NCI-H187 treated with DMSO at 0.1 percent for 48 hours (cell line): ENCODE measurements around the gene DOCK3.
A peak's percentile ranks its signal among the peaks of the same experiment; 100 is the strongest.
"Not testable (repeated sequence)": the region's sequence is repeated elsewhere in the genome, so short reads cannot be mapped to it uniquely, and the experiment has no call there.

Source experiments
- DNase-seq: peaks from one replicate; lab custom pipeline; 2025; lab: John Stamatoyannopoulos, UW

The DOCK3 gene

DNA sequence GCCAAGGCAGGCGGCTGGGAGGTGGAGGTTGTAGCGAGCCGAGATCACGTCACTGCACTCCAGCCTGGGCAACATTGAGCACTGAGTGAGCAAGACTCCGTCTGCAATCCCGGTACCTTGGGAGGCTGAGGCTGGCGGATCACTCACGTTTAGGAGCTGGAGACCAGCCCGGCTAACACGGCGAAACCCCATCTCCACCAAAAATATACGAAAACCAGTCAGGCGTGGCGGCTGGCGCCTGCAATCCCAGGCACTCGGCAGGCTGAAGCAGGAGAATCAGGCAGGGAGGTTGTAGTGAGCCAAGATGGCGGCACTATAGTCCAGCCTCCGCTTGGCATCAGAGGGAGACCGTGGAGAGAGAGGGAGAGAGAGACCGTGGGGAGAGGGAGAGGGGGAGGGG, 129.6 kb downstream of the DOCK3 start:
- not testable (repeated sequence) for DNase-seq

DNA sequence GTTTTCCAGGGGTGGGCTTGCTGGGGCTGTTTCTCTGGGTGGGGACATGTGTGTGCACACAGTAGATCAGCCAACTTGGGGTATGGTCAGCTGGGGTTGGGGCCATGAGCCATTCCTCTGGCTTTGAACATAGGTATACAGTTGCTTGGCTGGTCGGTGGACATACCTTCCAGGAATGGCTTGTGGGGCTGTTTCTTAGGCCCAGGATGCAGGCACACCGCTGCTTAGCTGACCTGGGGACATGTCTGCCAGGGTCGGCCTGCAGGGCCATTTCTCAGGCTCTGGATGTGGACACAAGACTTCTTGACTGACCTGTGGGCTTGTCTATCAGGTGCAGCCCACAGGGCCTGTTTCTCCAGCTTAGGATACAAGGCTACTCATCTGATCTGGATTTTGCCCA, 130.6 kb downstream of the DOCK3 start:
- no peak for DNase-seq

DNA sequence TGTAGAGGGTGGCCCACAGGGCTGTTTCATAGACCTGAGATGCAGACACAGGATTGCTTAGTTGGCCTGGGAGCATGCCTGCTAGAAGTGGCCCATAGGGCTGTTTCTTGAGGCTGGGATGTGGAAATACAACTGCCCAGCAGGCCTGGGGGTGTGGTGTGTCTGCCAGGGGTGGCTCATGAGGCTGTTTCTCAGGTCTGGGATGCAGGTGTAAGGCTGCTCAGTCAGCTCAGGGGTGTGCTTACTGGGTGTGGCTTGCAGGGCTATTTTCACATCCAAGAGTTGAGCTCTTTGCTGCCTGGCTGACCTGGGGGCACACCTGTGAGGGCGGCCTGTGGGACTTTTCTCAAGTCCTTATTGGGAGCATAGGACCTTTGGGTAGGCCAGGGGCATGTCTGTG, 131.3 kb downstream of the DOCK3 start:
- DNase-seq = no peak

DNA sequence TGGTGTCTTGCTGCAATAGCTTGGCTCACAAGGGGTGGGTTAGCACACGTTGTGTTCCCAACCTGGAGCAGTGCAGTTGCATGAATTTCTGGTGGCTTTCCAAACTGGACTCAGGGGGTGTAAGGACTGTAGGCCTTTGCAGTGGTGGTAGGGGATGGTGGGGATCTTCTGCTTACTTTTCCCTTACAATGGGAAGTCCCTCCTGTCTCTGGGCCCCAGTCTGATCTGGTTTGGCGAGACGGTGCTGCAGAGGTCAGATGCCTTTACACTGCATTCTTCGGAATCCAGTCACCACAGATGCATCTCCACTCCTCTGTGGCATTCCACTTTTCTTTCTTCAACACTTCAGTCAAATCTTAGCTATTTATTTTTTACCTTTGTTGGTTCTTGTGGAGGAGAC, 132.1 kb downstream of the DOCK3 start:
- DNase-seq = no peak

DNA sequence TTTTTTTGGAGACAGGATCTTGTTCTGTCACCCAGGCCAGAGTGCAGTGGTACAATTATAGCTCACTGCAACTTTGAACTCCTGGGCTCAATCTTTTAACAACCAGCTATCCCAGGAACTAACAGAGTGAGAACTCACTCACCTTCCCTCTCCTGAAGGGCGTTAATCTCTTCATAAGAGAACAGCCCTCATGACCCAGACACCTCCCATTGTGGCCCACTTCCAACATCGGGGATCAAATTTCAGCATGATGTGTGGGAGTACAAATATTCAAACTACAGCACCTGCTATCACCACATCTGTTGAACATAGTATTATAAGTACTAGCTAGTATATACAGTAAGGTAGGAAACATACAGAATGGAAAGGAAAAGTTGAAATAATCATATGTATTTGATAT, 132.5 kb downstream of the DOCK3 start:
- DNase-seq = no peak

- DNase-seq = no peak
Measured at GRCh38 chr3:50811893-50812292, 137.2 kb downstream of the DOCK3 start.

- DNase-seq = no peak
Measured at GRCh38 chr3:50815844-50816243, 141.1 kb downstream of the DOCK3 start.

DNA sequence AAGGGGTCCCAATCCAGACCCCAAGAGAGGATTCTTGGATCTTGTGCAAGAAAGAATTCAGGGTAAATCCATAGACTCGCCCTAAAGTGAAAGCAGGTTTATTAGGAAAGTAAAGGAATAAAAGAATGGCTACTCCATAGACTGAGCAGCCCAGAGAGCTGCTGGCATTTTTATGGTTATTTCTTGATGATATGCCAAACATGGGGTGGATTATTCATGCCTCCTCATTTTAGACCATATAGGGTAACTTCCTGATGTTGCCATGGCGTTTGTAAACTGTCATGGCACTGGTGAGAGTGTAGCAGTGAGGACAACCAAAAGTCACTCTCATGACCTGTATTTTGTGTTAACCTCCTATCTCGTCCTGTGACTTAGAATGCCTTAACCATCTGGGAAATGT, 142.2 kb downstream of the DOCK3 start:
- no peak for DNase-seq

DNA sequence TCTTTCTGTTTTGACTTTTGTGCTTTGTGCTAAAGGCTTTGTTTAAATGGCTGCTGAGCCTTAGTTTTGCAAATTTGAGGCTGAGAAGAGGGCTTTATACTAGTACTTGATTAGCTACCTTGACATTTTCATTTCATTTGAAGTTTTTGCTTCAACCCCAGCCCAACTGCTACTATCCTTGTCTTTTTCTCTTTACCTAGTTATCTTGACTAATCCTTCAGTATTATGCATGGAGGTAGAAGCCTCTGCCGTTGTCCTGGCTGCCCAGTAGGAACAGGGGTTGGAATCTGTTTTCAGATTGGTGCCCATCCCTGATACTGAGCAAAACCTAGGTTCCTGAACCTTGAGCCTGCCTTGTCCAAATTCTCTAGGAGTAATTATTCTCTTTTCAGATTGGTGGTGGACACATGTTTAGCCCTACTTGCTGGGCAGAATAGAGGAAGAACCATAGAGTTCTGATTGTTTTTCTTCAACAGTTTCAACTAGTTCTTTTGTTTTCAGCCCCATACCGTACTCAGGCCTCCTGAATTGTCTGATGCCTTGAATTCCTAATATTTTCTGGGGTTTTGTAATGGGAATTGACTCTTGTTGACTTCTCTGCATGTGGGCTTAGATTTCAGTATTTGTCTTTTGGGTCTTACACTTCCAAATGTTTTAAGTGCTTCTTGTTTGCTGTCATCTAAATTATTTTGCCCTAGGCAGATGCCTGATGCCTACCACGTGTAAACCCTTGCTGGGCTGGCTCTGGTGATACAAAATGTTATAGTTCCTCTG, 143.2 kb downstream of the DOCK3 start:
- no peak for DNase-seq

DNA sequence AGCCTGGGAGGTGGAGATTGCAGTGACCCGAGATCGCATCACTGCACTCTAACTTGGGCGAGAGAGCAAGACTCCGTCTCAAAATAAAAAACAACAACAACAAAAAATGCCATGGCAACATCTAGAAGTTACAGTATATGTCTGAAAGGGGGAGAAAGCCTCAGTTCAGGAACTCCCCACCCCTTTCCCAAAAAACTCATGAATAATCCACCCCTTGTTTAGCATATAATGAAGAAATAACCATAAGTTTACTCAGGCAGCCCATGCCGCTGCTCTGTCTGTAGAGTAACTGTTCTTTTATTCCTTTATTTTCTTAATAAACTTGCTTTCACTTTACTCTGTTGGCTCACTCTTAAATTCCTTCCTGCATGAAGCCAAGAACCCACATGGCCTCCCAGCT, 145.2 kb downstream of the DOCK3 start:
- no peak for DNase-seq

DNA sequence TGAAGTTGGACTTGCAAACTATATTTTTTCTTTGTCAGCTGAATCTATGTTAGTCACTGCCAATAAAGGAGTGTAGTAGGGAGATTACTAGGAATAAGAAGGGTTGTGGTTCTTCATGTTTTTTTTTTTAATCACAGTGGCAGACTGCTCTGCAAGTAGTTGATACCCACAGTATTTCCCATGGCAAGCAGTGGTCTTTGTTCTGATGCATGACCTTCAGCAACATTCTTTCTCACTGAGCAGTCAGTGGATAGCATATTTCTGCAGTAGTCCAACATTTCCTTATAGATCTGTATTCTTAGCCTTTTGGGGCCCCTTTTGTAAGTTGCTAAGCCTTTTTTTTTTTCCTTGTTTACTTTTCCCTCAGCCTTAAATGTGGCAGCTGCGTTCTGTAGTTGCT, 151.1 kb downstream of the DOCK3 start:
- no peak for DNase-seq

DNA sequence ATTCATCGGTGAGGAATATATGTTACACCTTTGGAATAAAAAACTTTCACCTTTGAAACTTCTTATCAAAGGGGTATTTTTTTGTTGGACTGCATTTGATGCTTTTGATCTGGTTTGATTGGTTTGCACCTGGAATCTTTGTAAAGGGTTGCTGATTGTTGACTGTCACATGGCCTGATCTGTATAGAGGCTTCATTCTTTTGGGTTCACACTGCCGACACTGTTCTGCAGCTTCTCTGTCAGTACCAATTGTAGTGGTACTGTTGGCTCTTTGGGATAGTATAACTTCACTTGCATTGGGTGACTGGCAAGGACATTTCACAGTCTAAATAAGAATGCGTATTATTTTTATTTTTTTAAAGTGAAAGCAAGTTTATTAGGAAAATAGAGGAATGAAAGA, 155.7 kb downstream of the DOCK3 start:
- DNase-seq = no peak

DNA sequence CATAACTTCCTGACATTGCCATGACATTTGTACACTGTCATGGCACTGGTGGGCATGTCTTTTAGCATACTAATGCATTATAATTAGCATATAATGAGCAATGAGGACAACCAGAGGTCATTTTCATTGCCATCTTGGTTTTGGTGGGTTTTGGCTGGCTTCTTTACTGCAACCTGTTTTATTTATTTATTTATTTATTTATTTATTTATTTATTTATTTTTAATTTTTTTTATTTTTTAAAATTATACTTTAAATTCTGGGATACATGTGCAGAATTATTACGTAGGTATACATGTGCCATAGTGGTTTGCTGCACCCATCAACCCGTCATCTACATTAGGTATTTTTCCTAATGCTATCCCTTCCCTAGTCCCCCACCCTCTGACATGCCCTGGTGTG, 156.3 kb downstream of the DOCK3 start:
- not testable (repeated sequence) for DNase-seq

GRCh38 chr3:50840983-50841489, 166.3 kb downstream of the DOCK3 start:
- DNase-seq = no peak

DNA sequence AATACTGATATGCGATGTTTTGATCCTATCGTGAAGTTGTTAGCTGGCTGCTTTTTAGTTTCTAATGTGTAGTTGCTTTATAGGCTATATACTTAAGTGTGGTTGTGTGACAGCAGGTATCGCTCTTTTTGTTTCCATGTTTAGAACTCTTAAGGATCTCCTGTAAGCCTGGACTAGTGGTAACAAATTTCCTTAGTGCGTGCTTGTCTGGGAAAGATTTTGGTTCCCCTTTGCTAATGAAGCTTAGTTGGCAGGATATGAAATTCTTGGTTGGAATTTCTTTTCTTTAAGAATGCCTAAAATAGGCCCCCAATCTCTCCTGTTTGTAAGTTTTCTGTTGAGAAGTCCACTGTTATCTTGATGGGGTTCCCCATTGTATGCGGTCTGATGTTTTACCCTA, 173.6 kb downstream of the DOCK3 start:
- no peak for DNase-seq

DNA sequence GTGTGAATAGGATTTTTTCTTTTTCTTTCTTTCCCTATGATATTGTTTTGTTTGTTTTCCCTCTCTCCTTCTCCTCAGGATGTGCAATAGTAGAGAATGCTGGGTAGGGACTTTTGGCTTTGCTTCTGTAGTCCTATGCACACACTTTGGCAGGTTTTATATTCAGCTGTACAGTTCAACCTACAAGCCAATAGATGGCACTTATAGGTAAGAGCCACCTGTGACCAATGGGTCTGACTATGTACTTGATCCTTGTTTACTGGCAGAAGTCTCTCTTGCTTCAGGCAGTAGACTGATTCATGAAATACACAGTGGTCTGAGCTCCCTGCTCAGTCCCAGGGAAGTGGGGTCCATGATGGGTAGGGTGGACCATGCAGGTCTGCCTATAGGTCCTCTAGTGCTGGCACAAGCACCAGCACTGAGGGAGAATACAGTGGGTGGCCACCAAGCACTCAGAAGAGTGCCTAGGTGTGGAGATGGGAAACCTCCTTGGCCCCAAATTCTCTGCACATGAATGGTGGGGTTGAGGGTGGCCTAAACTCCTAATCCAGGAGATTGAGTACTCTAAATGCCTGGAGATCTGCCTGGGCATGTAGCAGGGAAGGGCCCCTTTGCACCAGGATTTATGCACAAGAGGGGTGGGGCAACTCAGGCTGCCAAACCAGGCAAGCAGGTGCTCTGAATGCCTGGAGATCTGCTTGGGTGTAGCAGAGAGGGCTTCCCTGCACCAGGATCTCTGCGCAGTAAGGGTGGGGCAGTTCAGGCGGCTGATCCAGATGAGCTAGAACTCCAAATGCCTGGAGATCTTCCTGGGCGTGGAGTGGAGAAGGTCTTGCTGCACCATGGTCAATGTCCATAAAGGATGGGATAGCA, 176.1 kb downstream of the DOCK3 start:
- DNase-seq = no peak

- no peak for DNase-seq
Measured at GRCh38 chr3:50853936-50854335, 179.2 kb downstream of the DOCK3 start.

- DNase-seq = peak; percentile 23
Measured at GRCh38 chr3:50862221-50862620, 187.5 kb downstream of the DOCK3 start.

- no peak for DNase-seq
Measured at GRCh38 chr3:50873376-50874157, 198.8 kb downstream of the DOCK3 start.

- DNase-seq = not testable (repeated sequence)
Measured at GRCh38 chr3:50874876-50875275, 200.1 kb downstream of the DOCK3 start.

DNA sequence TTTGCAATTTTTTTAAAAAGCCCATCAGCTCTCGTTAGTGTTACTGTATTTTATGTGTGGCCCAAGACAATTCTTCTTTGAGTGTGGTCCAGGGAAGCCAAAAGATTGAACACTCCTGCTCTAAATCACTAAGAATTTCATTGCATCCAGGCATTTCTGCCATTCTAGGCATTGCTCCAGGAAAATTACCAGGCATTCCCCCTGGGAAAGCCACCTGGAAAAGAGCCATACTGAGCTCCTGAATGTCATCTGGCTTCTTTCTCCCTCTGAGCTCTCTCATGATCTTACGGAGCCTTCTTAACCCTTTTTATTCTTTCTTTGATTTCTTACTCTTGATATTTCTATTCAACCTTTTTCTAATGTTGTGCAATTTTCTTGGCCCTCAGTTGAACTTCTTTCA, 202.2 kb downstream of the DOCK3 start:
- DNase-seq = no peak

- not testable (repeated sequence) for DNase-seq
Measured at GRCh38 chr3:50882733-50883132, 208.0 kb downstream of the DOCK3 start.
